Limb (tissue), 2 donors: ENCODE measurements around the gene ZNF783.

ENCODE experiments used
- DNase-seq, 2 donors: peaks; one replicate each; pipeline ENCODE4 v3.0.0-alpha.2; 2016; ENCODE audit errors: extremely low spot score in 2 of 2

The ZNF783 gene

DNA sequence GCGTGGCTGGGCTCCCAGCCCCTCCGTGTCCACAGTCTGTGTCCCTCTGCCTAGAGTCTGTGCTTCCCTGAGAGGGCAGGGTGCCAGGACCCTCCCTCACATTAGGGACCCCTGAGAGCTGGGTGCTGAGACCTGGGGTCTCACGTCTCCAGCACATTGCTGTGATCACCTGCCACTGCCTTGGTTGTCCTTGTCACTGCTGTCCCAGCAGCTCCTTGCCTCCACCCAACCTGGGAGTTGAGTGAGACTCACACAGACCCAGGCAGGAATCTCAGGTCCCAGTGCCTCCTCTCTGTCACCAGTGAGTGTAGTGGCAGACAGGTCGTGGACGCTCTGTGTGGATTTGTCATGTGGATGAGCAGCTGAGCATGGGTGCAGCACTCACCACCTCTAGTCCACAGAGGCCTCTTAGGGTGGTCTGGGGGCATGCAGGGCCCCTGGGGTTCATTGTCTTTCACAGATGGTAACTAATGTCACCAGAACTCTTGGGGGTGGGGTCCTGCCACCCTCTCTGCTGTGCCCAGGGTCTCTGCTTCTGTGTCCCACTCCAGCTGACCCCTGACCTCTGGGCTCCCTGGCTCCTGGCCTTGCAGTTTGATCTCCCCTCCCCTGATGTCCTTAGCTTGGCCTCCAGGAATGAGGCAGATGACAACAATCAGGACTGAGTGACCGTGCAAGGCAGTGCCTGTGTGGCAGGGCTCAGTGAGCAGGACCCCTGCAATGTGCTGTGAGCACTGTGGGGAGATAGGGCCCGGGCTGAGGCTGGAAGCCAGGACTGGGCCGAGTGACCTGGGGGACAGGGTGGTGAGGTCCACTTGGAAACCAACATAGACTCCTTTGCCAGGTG lies 18.9 kb downstream of the ZNF783 start:
- DNase-seq = no peak

DNA sequence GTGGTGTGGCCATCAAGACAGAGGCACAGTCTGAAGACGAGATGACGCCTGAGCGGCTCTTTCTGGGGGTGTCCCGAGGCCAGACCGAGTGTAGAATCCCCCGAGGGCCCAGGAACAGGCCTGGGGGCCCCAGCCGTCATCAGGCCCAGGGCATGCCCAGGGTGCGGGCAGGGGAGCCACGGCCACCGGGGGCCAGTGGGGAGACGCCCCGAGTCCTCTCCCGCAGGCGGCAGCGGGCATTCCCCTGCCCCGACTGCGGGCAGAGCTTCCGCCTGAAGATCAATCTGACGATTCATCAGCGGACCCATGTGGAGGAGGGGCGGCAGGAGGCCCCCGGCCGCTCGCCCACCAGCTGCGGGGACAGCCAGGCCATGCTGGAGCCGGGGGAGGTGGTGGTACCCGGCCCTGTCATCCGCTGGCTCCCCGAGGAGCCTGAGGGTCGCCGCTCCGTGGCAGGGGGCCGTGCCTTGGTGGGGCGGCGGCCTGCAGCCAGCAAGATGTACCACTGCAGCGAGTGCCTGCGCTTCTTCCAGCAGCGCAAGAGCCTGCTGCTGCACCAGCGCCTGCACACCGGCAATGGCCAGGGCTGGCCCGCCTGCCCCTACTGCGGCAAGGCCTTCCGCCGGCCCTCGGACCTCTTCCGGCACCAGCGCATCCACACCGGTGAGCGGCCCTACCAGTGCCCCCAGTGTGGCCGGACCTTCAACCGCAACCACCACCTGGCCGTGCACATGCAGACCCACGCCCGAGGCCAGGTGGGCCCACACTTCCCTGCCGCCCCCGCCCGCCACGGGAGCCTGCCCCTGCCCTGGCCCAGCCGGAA lies 19.7 kb downstream of the ZNF783 start:
- no peak for DNase-seq

DNA sequence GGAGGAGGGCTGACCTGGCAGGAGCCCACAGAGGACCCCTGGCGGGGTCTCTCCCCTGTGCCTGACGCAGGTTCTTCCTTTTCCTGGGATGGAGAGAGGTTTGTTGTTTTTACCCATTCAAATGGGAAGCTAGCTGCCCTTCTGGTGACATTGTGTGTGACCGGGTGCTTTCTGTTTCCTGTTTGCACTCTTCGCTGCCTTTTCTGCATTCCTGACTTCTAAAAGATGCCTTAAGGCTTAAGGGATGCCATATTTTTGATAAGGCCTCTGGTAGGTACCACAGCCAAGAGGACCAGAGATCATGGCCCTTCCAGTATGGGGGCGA lies 20.3 kb downstream of the ZNF783 start:
- no peak for DNase-seq

DNA sequence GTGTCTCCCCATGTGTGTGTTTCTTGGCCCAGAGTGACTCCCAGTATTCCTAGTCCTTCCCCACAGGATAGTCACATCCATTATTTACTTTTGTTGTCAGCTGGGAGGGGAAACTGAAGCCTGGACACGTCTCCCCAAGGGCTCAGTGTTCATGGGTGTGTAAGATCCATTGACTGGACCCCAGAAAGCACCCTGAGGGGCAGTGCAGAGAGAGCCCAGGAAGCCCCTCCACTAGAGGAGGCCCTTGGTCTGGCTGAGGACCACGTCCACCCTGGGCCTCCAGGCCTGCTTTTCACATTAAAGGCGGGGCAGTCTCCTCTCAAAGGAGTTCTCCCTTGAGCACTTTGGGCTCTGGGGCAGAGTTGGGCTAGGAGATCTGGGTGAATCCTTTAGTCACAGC lies 21.3 kb downstream of the ZNF783 start:
- DNase-seq = no peak

DNA sequence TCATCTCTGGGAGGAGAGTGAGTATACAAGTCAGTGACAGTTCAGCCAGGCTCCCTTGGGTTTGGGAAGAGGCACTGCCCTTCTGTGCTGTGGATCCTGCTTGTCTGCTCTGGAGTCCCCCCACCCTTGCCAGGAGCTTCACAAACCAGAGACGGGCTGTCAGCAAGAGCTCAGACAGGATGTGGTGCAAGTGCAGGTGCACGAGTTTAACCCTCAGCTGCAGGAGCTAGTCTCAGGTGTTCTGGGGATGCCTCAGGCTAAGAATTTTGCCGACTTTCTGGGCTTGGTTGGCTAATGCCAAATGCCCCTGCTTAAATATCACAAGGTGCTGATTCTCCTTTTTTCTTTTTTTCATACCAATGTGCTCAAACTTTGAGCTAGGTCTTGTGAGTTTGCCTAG lies 22.3 kb downstream of the ZNF783 start:
- no peak for DNase-seq

DNA sequence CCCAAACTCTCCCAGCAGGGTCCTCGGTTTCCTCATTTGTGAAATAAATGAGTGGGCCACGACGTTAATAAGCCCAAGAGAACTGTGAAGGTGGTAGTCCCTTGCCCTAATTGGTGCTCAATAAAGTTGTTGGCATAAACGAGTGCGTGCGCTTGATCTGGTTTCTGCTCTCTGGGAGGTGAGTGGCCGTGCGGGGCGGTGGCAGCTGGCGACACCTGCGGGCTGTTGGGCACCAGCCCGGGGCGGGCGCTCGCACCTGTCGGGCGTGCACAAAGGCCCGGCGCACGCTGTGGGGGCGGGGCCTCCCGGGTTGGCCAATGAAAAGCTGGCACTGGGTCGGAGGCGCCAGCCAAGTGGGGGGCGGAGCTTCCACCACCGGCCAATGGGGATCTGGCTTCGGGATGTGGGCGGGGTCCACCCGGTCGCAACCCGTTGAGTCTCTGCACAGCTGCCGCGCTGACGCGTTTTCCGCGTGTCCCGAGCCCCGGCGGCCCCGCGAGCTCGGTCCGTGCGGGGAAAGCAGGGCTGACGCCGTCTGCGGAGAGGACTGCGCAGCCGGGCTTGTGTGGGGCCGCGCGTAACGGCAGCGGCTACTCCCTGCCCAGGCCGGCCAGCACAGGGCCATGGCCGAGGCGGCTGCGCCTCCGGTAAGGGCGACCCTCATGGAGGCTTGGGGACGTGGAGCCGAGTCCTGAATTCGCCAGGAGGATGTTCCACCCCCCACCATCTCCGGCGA lies 23.0 kb downstream of the ZNF783 start:
- peak; percentile 89 to 97 for DNase-seq

DNA sequence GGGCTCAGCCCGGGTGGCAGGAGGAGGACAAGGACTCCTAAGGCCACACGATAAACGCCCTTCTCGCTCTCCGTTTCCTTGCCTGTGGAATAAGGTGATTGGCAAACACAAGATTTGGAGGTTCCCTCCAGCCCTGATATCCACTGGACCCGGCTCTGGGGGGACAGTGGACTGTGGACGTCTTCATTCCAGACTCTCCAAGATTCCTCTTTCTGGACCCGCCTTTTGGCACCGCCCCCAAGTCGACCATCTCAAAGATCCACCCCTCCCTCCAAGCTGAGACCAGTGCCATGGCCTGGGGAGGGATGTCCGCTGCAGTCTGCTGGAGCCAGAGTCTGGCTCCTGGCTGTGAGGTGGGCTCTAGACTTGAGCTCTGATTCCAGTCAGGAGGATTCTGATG lies 23.6 kb downstream of the ZNF783 start:
- peak; percentile 7 to 56 for DNase-seq

DNA sequence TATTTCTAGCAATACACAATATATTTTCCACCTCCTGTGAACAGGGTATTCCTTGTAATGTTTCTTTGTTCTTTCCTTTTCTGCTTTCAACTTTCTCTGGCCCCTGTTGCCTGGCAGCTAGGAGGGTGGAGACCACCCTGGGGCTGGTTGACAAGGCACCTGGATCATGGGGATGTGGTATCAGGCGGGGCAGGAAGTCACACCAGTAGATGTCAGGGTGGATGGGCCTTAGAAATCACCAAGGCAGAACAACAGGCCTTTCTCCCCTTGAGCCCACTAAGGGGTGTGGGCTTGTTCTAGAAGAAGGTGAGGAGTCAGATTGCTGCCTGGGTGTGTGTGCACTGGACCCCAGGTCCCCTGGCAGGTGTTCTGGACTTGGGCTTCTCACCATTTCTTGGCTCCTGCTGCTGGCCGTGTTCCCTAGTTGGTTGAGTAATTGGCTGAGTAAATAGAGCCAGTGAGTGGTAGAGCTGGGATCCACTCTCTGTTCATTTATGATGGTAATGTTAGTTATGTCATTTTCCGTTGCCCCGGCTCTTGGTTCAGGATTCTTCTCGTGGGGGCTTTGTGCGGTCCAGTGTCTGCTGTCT lies 24.9 kb downstream of the ZNF783 start:
- DNase-seq = no peak

DNA sequence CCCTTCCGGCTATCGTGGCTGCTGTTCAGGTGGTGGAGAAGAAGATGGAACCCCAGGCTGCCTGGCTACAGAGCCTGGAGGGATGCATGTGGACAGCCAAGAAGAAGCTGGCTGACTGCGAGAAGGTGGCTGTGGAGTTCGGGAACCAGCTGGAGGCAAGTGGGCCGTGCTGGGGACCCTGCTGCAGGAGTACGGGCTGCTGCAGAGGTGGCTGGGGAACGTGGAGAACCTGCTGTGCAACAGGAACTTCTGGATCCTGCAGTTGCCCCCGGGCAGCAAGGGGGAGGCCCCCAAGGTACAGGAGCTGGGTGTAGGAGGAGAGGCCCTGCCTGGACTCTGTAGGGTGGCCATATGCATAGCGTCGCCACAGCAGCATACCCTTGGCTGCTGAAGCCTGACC lies 25.6 kb downstream of the ZNF783 start:
- no peak for DNase-seq

DNA sequence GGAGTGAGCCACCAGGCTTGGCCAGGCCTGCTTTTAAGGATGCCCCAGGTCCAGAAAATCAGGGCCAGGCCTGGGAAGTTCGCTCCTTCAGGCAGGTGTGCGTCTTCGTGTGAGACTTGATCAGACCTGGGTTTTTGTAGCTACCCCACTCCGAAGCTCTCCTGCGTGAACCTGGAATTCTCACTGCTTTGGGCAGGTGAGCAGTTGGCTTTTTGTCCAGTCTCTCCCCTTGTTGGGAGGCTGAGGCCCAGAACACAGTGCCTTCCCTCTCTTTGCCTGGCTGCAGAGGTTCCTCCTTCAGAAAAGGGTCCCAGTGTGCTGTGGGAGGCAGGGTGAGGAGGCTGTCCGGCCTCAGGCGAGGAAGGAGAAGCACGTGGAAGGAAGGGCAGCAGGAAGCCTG lies 27.3 kb downstream of the ZNF783 start:
- DNase-seq = no peak

DNA sequence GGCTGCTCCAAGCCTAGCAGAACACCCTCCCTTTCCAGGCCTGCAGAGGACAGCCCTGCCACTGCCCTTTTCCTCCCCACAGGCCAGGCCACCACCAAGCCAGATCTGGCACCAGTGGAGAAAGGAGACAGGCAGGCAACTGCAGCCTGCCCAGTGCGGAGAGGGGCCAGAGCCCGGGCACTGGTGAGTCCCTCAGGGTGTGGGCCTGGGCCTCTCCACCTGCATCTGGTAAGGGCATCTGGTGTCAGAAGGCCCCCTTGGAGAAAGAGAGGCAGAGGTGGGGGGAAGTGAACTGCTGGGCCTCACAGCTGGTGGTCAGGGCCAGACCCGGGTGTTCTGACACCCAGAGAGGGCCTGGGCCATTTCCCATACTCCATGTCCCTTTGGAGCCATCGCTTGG lies 27.9 kb downstream of the ZNF783 start:
- DNase-seq = no peak

DNA sequence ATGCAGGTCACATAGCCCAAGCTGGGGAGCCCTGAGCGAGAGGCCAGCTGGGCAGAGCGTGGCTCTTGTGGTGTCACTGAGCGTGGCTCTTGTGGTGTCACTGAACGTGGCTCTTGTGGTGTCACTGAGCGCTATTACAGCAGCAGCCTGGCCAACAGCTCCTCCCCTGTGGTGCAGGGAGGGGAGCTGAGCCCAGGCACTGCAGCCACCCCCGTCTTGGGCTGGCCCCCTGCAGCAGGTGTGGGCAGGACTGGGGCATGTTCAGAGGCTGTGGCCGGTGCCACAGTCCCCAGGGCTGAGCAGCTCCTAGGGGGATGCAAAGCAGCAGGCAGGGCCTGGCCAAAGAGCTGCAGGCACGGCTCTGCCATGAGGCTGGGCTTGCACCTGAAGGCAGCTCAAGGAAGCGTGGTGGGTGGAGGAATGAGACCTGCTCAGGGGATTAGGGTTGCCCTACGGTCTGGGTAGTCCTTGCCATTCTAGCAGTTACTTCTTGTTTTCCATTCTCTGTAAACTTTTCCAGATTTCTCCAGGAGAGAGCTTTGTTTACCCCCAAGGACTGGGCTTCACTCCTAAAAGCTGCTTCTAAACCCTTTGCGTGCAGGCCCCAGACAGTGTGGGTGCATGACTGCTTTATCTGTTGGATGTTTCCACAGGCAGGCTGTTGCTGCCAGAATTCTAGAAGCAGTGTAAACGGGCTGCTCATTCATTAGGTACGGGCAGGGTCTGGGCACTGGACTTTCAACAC lies 29.2 kb downstream of the ZNF783 start:
- DNase-seq = no peak

DNA sequence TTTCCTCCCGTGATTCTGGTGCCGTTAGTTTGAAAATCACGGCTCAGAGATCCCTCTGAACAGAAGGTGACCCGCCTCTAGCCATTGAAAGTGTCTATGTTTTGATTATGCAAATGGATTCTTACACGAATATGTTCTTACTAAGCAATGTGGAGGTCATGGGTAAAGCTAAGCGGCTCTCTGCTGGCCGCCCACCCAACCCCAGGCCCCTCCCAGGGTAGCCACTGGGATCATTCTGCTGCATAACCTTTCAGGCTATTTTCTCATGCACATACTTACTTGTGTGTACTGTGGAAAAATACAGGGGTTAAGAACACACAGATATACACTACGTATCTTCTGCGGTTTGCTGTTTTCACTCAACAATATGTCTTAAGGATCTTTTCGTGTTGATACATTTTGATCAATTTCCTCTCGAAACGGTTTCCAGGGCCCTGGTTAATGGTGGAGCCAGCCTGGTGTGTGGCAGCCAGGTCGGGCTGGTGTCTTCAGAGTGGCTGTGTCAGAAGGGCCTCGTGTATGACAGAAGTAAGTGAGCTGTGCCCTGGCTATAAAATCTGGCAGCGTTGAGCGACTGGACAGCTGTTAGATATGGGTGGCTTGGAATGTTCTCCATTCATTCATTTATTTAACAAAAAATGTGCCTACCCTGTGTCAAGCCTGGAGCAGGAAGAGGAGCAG lies 29.9 kb downstream of the ZNF783 start:
- DNase-seq = no peak

DNA sequence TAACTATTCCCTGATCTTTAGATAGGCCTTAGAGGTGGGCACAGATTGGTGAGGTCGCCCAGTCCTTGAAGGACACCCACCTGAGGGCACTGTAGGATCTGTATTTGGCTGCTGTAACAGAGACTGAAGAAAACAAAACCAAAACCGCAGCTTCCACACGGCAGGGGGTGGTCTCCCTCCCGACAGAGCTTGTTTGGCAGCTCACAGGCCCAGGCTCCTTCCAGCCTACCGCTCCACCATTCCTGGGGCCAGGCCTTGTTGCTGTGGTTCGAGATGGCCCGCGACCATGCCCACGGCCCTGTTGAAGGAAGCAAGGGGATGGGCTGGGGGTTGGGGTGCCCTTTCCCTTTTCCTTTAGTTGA lies 30.4 kb downstream of the ZNF783 start:
- no peak for DNase-seq

DNA sequence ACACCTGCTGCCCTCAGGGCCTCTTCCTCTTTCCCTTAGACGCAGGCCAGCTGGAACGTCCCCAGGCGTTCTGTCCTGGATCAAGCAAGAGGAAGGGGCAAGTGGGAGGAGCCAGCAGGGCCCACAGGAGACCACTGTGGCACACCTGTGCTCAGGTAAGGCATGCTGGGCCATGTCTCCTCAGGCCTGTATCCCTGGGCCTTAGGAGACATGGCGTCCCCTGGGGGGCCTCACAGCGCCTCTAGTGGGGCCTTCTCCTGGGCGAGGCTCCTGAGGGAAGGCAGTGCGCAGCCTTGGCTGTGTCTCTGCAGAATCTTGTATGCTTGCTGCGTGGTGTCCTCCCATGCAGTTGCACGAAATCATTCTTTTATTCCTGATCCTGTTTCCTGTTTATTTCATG lies 31.3 kb downstream of the ZNF783 start:
- no peak for DNase-seq

DNA sequence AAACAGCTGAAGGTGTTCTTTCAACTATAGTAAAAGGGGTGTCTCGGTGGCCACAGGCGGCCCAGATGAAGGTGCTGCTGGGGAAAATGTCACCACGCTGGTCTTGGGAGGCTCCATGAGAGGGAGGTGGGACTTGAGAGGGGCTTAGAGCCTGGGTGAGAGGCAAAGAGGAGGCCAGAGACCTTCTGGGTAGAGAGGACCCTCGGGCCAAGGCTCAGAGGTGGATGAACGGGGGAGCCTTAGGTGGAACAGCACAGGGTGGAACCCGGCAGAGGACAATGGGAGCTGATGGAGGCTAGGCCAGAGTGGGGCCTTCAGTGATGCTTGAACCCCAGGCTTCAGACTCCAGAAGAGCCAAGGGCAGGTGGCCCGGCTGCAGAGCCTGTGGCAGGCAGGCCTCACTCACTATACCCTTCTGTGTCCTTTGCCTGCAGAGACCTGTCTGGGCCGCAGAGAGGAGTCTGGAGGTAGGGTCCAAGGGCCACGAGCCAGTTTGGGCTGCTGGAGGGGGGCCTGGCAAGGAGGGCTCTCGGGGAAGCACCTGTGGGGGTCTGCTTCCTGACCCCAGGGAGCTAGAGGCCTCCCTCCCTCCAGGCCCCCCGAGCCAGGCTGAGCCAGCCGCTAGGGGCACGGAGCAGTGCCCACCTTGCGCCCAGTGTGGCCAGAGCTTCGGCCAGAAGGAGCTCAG lies 32.1 kb downstream of the ZNF783 start:
- no peak for DNase-seq

DNA sequence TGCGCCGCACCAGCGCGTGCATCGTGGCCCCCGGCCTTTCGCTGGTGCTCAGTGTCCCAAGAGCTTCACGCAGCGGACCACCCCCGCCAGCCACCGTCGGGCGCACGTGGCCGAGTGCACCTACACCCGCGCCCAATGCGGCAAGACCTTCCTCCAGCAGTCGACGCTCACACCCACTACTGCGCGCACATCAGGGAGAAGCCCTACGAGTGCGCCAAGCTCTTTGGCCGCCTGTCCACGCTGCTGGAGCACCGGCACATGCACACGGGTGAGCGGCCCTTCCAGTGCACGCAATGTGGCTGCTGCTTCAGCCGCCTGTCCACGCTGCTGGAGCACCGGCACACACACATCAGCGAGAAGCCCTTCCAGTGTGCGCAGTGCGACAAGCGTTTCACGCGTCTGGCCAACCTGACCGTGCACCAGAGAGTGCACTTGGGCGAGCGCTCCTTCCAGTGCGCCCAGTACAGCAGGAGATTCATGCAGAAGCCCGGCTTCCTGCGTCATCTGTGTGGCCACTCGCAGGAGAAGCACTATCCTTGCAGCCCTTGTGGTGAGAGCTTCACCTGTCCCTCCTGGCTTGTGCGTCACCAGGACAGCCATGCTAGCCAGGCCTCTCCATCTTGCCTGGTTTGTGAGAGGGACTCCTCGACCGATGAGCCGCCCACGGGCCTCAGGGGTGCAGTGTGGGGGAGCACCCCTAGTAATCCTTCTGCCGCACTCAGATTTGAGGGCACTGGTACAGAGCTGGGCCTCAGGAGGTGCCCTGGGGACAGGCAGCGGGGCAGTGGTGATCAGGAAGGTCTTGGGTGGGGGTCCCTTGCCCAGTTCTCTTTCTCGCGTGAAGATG lies 32.9 kb downstream of the ZNF783 start:
- DNase-seq = no peak

DNA sequence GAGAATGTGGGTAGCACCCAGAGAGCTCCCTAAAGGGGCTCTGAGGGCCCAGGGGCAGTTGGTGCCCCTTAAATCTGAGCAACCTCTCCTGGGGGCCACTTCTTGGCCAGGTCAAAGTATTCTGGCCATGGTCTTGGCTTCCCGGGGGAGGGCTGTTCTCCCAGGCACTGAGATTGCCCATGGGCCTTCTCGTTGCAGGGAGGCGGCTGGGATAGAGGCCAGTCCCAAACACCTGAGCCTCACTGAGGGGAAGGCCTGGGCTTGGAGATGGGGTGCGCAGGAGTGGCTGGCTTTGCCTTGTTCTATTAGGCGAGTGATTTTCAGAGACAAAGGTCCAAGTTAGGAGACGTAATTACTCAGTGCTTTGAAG lies 33.5 kb downstream of the ZNF783 start:
- DNase-seq = no peak

DNA sequence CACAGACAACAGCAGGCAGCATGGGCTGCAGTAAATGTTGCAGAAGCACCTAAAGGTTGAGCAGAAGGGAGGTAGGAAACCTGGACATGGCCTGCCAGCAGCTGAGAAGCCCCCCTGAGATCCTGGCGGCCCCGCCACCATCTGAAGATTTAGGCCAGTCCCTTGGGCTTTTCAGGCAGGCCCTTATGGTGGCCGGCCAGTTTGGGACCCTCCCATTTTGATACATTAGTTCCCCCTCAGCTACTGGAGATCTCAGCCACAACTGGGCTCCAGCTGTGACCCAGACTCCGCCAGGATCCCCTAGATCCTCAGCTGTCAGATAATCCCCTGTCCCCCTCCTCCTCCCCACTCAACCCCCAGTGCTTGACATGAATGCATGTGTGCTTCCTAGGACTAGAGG lies 34.4 kb downstream of the ZNF783 start:
- no peak for DNase-seq
